ENCODE results near the gene CD34.

- TF ChIP-seq BACH2 (CRISPR knock-in tag; IDR thresholded peaks at IDR 0.05; ENCODE audit: borderline replicate concordance) (no peak), TCF4 (CRISPR knock-in tag; IDR thresholded peaks at IDR 0.05; ENCODE audit: borderline replicate concordance) (no peak), POU6F1 (CRISPR knock-in tag; IDR thresholded peaks at IDR 0.05; ENCODE audit: borderline replicate concordance, low read depth) (no peak), PATZ1 (CRISPR knock-in tag; IDR thresholded peaks at IDR 0.05; ENCODE audit: borderline replicate concordance) (no peak), ZNF565 (CRISPR knock-in tag; conservative IDR thresholded peaks at IDR 0.05; ENCODE audit: low read depth) (no peak)
Observed at GRCh38 chr1:207850621-207851407, 60.1 kb downstream of the CD34 start.

All from SK-N-SH treated with all-trans-retinoic acid at 6 μM for 48 hours (cell line).